K562 (cell line): ENCODE data around the gene NRF1. TPM values are rescaled to one million over a fixed set of nuclear protein-coding genes. Genes with fewer than 3 reads are reported as not detected.

Experiments used
- ASH1L ChIP-seq: fragments of 450-650 bp; IDR thresholded peaks from 2 replicates; pipeline ENCODE4 v1.6.1; 2018; ENCODE audit warnings: borderline replicate concordance, mild to moderate bottlenecking, low read depth; ENCODE audit not compliant: partially characterized antibody
- BCOR ChIP-seq: fragments of 450-650 bp; IDR thresholded peaks from 2 replicates; pipeline ENCODE4 v1.6.1; 2016
- CSDE1 ChIP-seq, 2 experiments: fragments of 450-650 bp; IDR thresholded peaks; 2 replicates each; pipeline ENCODE4 v1.6.1; 2016; ENCODE audit warnings: mild to moderate bottlenecking in 1 of 2
- CTBP1 ChIP-seq: fragments of 450-650 bp; IDR thresholded peaks from 2 replicates; pipeline ENCODE4 v1.6.1; 2016; ENCODE audit warnings: borderline replicate concordance
- ERF ChIP-seq: fragments of 450-650 bp; formaldehyde crosslinking; IDR thresholded peaks from 2 replicates; pipeline ENCODE4 v1.4.0; 2020; ENCODE audit warnings: mild to moderate bottlenecking, mixed read lengths
- GATAD2B ChIP-seq: fragments of 450-650 bp; IDR thresholded peaks from 2 replicates; pipeline ENCODE4 v1.6.1; 2017; ENCODE audit warnings: mild to moderate bottlenecking, borderline replicate concordance
- GTF2F1 ChIP-seq: IDR thresholded peaks from 2 replicates; pipeline ENCODE4 v1.6.1; 2011; ENCODE audit warnings: low read depth, low read length, improper control_type of control experiment
- HINFP ChIP-seq: fragments of 450-650 bp; conservative IDR thresholded peaks from 2 replicates; pipeline ENCODE4 v1.6.1; 2016; ENCODE audit warnings: missing genetic modification characterization, low read depth, mild to moderate bottlenecking, control low read depth, missing compliant biosample characterization
- HOMEZ ChIP-seq: fragments of 250-450 bp; sonication (Bioruptor Pico); IDR thresholded peaks from 2 replicates; pipeline ENCODE4 v1.4.0; 2020; ENCODE audit warnings: mild to moderate bottlenecking, moderate library complexity
- MAZ ChIP-seq, 2 experiments: fragments of 450-650 bp in 1 of 2; sonication (generic) in 1 of 2; formaldehyde crosslinking; IDR thresholded peaks in 1 of 2; conservative IDR thresholded peaks in 1 of 2; 2 replicates each; pipeline versions ENCODE4 v1.4.0 to v1.5.0; 2020; ENCODE audit warnings: mild to moderate bottlenecking in 1 of 2, missing genetic modification reagents in 1 of 2
- NR1H2 ChIP-seq: sonication (generic); formaldehyde crosslinking; IDR thresholded peaks from 2 replicates; pipeline ENCODE4 v1.4.0; 2020; ENCODE audit warnings: mild to moderate bottlenecking, missing genetic modification reagents
- PHTF2 ChIP-seq: fragments of 250-450 bp; sonication (Bioruptor Pico); IDR thresholded peaks from 2 replicates; pipeline ENCODE4 v1.5.0; 2021; ENCODE audit warnings: mild to moderate bottlenecking
- PKNOX1 ChIP-seq: fragments of 450-650 bp; IDR thresholded peaks from 2 replicates; pipeline ENCODE4 v1.6.1; 2016
- RBM22 ChIP-seq: fragments of 200-400 bp; formaldehyde crosslinking; IDR thresholded peaks from 2 replicates; pipeline ENCODE4 v1.6.1; 2018; ENCODE audit warnings: low read length, low read depth; ENCODE audit not compliant: poor library complexity, severe bottlenecking
- SMARCA4 ChIP-seq: fragments of 450-650 bp; IDR thresholded peaks from 2 replicates; pipeline ENCODE4 v1.6.1; 2016
- THRB ChIP-seq: fragments of 450-650 bp; formaldehyde crosslinking; conservative IDR thresholded peaks from 2 replicates; pipeline ENCODE4 v1.4.0; 2022; ENCODE audit warnings: mild to moderate bottlenecking, missing genetic modification characterization
- ZBTB5 ChIP-seq: fragments of 450-650 bp; IDR thresholded peaks from 2 replicates; pipeline ENCODE4 v1.6.1; 2017; ENCODE audit warnings: antibody characterized with exemption
- ZNF384 ChIP-seq: IDR thresholded peaks from 2 replicates; pipeline ENCODE4 v1.6.1; 2012; ENCODE audit warnings: low read depth, low read length, improper control_type of control experiment
- ZNF395 ChIP-seq: fragments of 200-800 bp; sonication (Bioruptor generic); IDR thresholded peaks from 2 replicates; pipeline ENCODE4 v1.6.1; 2017; ENCODE audit warnings: missing genetic modification characterization, missing compliant biosample characterization
- polyA plus RNA-seq, 8 experiments: library from polyadenylated mRNA; depleted of rRNA in 4 of 8; stranded (reverse) in 5 of 8; unstranded in 3 of 8; fragments of >200 nt; fragmentation: Nextera tagmentation in 2 of 8; fragmentation: Illumina TruSeq in 1 of 8; extraction: Ambion mirVana in 2 of 8; extraction: Trizol in 1 of 8; gene quantifications; 2 replicates each; pipeline versions ENCODE4 v1.2.1 to v1.2.3, GENCODE V29; 2011 to 2014; ENCODE audit warnings: inconsistent platforms in 1 of 8, missing spikeins in 1 of 8
- total RNA-seq, 7 experiments: library from RNA; depleted of rRNA in 6 of 7; stranded (reverse); fragments of >200 nt in 6 of 7; fragmentation: Illumina TruSeq in 2 of 7; extraction: Trizol in 2 of 7; gene quantifications; 2 replicates each; pipeline versions ENCODE4 v1.2.1 to v1.2.3, GENCODE V29; 2011 to 2021; ENCODE audit warnings: low replicate concordance in 1 of 7

The NRF1 gene
- total and polyA plus RNA-seq, 9 of the 15 experiments (the other 6 are each of a cell fraction or from before 2014, with no cell fraction given), result 8.6 to 28.8 (median 20.3) TPM

GRCh38 chr7:129768614-129769399 lies 157.3 kb downstream of the NRF1 start (continued):
- TF ChIP-seq HINFP (tag), result no peak
- no peak for TF ChIP-seq PHTF2 (CRISPR knock-in tag)
- TF ChIP-seq PKNOX1, result peak; percentile 14; the same call in 1 of the 2 replicates
- TF ChIP-seq RBM22, result no peak
- TF ChIP-seq HOMEZ, result no peak
- TF ChIP-seq ZNF395, result no peak
- no peak for TF ChIP-seq GTF2F1
- TF ChIP-seq SMARCA4, result peak; percentile 68
- peak; percentile 29; the same call in 1 of the 2 replicates for TF ChIP-seq ZNF384
- peak; percentile 37 for TF ChIP-seq CTBP1
- TF ChIP-seq ERF (CRISPR knock-in tag), result no peak
- TF ChIP-seq MAZ (CRISPR knock-in tag; conservative IDR thresholded peaks at IDR 0.05 in 1 of 2, IDR thresholded peaks at IDR 0.05 in 1 of 2), result no peak
- TF ChIP-seq CSDE1 (IDR thresholded peaks at IDR 0.05), result no peak
- TF ChIP-seq GATAD2B, result no peak
- TF ChIP-seq ZBTB5, result no peak
- TF ChIP-seq THRB (CRISPR knock-in tag), result no peak
- no peak for TF ChIP-seq NR1H2 (CRISPR knock-in tag)
- peak; percentile 73 for TF ChIP-seq BCOR
- no peak for TF ChIP-seq ASH1L
